GM23338 (cell line): ENCODE measurements around the gene GIMAP6.
"Not testable (repeated sequence)": the region's sequence is repeated elsewhere in the genome, so short reads cannot be mapped to it uniquely, and the experiment has no call there.

ENCODE experiments used
- CREB1 ChIP-seq: fragments of 250-450 bp; sonication (Bioruptor Pico); IDR thresholded peaks from 2 replicates; pipeline ENCODE4 v1.5.0; 2020; ENCODE audit warnings: low read depth, mild to moderate bottlenecking, moderate library complexity
- CTCF ChIP-seq, 2 experiments: fragments of 200-600 bp in 1 of 2; sonication (generic) in 1 of 2; conservative IDR thresholded peaks; 2 replicates each; pipeline versions ENCODE4 v1.5.1 to v1.6.1; 2016 to 2017; ENCODE audit warnings: antibody characterized with exemption in 2 of 2, low read depth in 2 of 2, mild to moderate bottlenecking in 2 of 2, moderate library complexity in 1 of 2
- EZH2 ChIP-seq: fragments of 200-600 bp; sonication (generic); IDR thresholded peaks from one replicate; pipeline ENCODE4 v1.8.0; 2017; ENCODE audit warnings: antibody characterized with exemption, mild to moderate bottlenecking, low read depth; ENCODE audit not compliant: unreplicated experiment
- JUNB ChIP-seq: IDR thresholded peaks from one replicate; pipeline ENCODE4 v1.6.1; 2016; ENCODE audit warnings: antibody characterized with exemption; ENCODE audit not compliant: unreplicated experiment
- POLR2AphosphoS5 ChIP-seq: IDR thresholded peaks from 2 replicates; pipeline ENCODE4 v1.6.1; 2016; ENCODE audit warnings: antibody characterized with exemption, low read depth
- REST ChIP-seq: IDR thresholded peaks from one replicate; pipeline ENCODE4 v1.6.1; 2018; ENCODE audit warnings: antibody characterized with exemption; ENCODE audit not compliant: unreplicated experiment
- STAT1 ChIP-seq: IDR thresholded peaks from one replicate; pipeline ENCODE4 v1.6.1; 2016; ENCODE audit warnings: antibody characterized with exemption; ENCODE audit not compliant: unreplicated experiment
- ZNF462 ChIP-seq: fragments of 250-450 bp; sonication (Bioruptor Pico); IDR thresholded peaks from 2 replicates; pipeline ENCODE4 v1.5.0; 2020; ENCODE audit warnings: mild to moderate bottlenecking, moderate library complexity

GRCh38 chr7:150676276-150676675 lies 44.1 kb upstream of the GIMAP6 start:
- not testable (repeated sequence) for TF ChIP-seq CREB1 (CRISPR knock-in tag); CTCF (conservative IDR thresholded peaks at IDR 0.05; ENCODE audit: low read depth in 2 of 2); POLR2AphosphoS5; JUNB; EZH2; REST; ZNF462; STAT1
